Thymus (tissue), 11 donors: ENCODE data around the gene TGDS. TPM values are rescaled to one million over a fixed set of nuclear protein-coding genes. Genes with fewer than 3 reads are reported as not detected.
"Not testable (repeated sequence)": the region's sequence is repeated elsewhere in the genome, so short reads cannot be mapped to it uniquely, and the experiment has no call there.

ENCODE experiments used
- DNase-seq, 9 donors: peaks; one replicate each; pipeline ENCODE4 v3.0.0-alpha.2; 2013; ENCODE audit warnings: low spot score in 9 of 9, low read depth in 6 of 9, missing footprints in 1 of 9
- H3K27ac ChIP-seq, 2 donors: one replicate each; pipeline ENCODE4 v1.5.1; 2013; ENCODE audit warnings: control low read depth in 1 of 2, low read depth in 1 of 2, low read length in 1 of 2, mild to moderate bottlenecking in 1 of 2, moderate library complexity in 1 of 2
- H3K27me3 ChIP-seq, 2 donors: one replicate each; pipeline ENCODE4 v1.5.1; 2013; ENCODE audit warnings: low read length in 1 of 2; ENCODE audit not compliant: control insufficient read depth in 2 of 2, insufficient read depth in 1 of 2
- H3K36me3 ChIP-seq, 2 donors: one replicate each; pipeline ENCODE4 v1.5.1; 2013; ENCODE audit warnings: low read length in 1 of 2, mild to moderate bottlenecking in 1 of 2, moderate library complexity in 1 of 2; ENCODE audit not compliant: control insufficient read depth in 2 of 2, insufficient read depth in 2 of 2
- H3K4me1 ChIP-seq, 2 donors: one replicate each; pipeline ENCODE4 v1.5.1; 2013; ENCODE audit warnings: low read length in 2 of 2; ENCODE audit not compliant: control insufficient read depth in 2 of 2, insufficient read depth in 2 of 2
- H3K4me3 ChIP-seq, 2 donors: one replicate each; pipeline ENCODE4 v1.5.1; 2013; ENCODE audit warnings: low read length in 2 of 2, control low read depth in 1 of 2, mild to moderate bottlenecking in 1 of 2
- H3K9me3 ChIP-seq, 2 donors: one replicate each; pipeline ENCODE4 v1.5.1; 2013; ENCODE audit warnings: low read length in 1 of 2, mild to moderate bottlenecking in 1 of 2; ENCODE audit not compliant: control insufficient read depth in 2 of 2, insufficient read depth in 1 of 2
- WGBS: extraction: QIAGEN DNeasy Blood & Tissue Kit; methylation state at CpG from one replicate; pipeline ENCODE4 v1.1.7; 2013; 5-methylcytosine and 5-hydroxymethylcytosine counted together
- polyA plus RNA-seq: library from polyadenylated mRNA; stranded (reverse); fragments of 200-250 nt; gene quantifications from one replicate; pipeline ENCODE4 v1.2.3, GENCODE V29; 2013
- total RNA-seq: library from RNA; stranded (reverse); fragments of 120-200 nt; gene quantifications from one replicate; pipeline ENCODE4 v1.2.4, GENCODE V29; 2013
- donor health status: healthy.

TGDS gene
- total and polyA plus RNA-seq, 2 donors: 23.8 to 27.2 TPM

GRCh38 chr13:94537740-94538630 lies 58.0 kb downstream of the TGDS start:
- Histone ChIP-seq H3K27ac (no peak overlapping the region), H3K27me3 (peaks cover 0 to 2% of the 10 kb centered on the region in 2 donors), H3K4me1 (peaks cover 3 to 8% of the 10 kb centered on the region in 2 donors), H3K4me3 (no peak overlapping the region), H3K9me3 (no peaks in the 10 kb centered on the region), H3K36me3 (no peaks in the 10 kb centered on the region)
- 97% methylated on average over 7 of the region's 7 CpGs for WGBS
- DNase-seq: no peak

DNA sequence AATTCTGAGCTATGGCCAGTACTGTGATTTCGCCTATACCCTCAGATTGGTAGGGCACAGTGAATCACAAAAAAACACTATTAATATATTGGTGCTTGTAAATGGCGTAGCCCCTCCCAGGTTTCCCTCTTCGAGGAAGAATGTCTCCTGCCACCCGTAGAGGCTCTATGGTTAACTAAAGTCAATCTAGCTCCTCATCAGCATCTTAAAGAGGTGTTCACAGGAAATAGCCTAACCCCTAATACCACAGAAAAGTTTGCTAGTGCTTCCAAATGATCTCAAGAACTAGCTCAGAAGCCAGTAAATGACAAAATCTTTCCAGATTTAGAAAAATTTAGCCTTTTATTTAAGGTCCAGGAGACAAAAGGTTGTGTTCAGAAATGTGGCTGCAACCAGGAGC lies 60.2 kb downstream of the TGDS start:
- 30% methylated on average over 4 of the region's 4 CpGs for WGBS
- H3K36me3 ChIP-seq: no peaks in the 10 kb centered on the region

GRCh38 chr13:94535231-94535630 lies 60.7 kb downstream of the TGDS start:
- Histone ChIP-seq H3K9me3 (no peaks in the 10 kb centered on the region), H3K36me3 (no peaks in the 10 kb centered on the region), H3K27me3 (peaks cover 0 to 2% of the 10 kb centered on the region in 2 donors), H3K27ac (no peak overlapping the region), H3K4me3 (no peak overlapping the region), H3K4me1 (peaks cover 3 to 8% of the 10 kb centered on the region in 2 donors)
- DNase-seq: no peak
- 91% methylated on average over 2 of the region's 2 CpGs for WGBS

More for the DNA sequence above, 60.2 kb downstream of the TGDS start:
- DNase-seq: no peak
- peaks cover 0 to 2% of the 10 kb centered on the region in 2 donors for H3K27me3 ChIP-seq
- H3K4me1 ChIP-seq: peaks cover 3 to 8% of the 10 kb centered on the region in 2 donors
- H3K9me3 ChIP-seq: no peaks in the 10 kb centered on the region
- H3K4me3 ChIP-seq: no peak overlapping the region
- H3K27ac ChIP-seq: no peak overlapping the region

DNA sequence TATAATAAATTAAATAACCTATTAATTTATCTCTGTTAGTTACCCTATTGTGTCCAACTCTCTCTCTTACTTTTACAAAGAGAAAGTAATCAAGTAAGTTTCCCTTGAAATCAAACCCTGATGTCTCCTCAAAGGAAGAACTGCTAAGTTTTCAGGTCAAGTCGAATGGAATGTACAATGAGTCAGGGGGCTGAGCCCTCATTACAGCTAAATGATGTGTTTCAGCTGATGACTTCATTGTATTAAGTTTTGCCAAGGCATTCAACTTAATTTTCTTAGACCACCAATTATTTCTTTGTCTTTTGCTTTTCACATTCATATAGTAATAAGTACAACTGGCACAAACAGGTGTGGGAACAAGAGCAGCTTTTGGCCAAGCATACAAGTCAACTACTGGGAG lies 61.8 kb downstream of the TGDS start:
- WGBS: 96% methylated on average over 1 of the region's 1 CpG
- no peaks in the 10 kb centered on the region for H3K9me3 ChIP-seq
- no peak for DNase-seq
- no peak overlapping the region for H3K4me3 ChIP-seq
- peaks cover 3 to 8% of the 10 kb centered on the region in 2 donors for H3K4me1 ChIP-seq
- H3K27me3 ChIP-seq: peaks cover 0 to 2% of the 10 kb centered on the region in 2 donors
- H3K36me3 ChIP-seq: no peaks in the 10 kb centered on the region
- H3K27ac ChIP-seq: no peak overlapping the region

GRCh38 chr13:94532278-94532677 lies 63.7 kb downstream of the TGDS start:
- 88% methylated on average over 2 of the region's 2 CpGs for WGBS
- not testable (repeated sequence) for DNase-seq, H3K27me3 ChIP-seq, H3K9me3 ChIP-seq, H3K4me3 ChIP-seq, H3K4me1 ChIP-seq, H3K27ac ChIP-seq, H3K36me3 ChIP-seq

- H3K4me1 ChIP-seq, H3K27me3 ChIP-seq, H3K27ac ChIP-seq, H3K36me3 ChIP-seq, H3K4me3 ChIP-seq, H3K9me3 ChIP-seq: not testable (repeated sequence)
- 69% methylated on average over 7 of the region's 7 CpGs for WGBS
- DNase-seq: peak in 1 of 9 donors; percentile 33
Observed at GRCh38 chr13:94526956-94527355, 69.0 kb downstream of the TGDS start.

GRCh38 chr13:94525781-94526180 lies 70.2 kb downstream of the TGDS start:
- Histone ChIP-seq H3K4me3 (no peak overlapping the region), H3K27me3 (no peaks in the 10 kb centered on the region), H3K27ac (no peak overlapping the region), H3K4me1 (no peaks in the 10 kb centered on the region), H3K36me3 (no peaks in the 10 kb centered on the region), H3K9me3 (no peaks in the 10 kb centered on the region)
- no peak for DNase-seq
- WGBS: 97% methylated on average over 2 of the region's 2 CpGs

GRCh38 chr13:94524407-94524806 lies 71.5 kb downstream of the TGDS start:
- H3K4me1 ChIP-seq: no peaks in the 10 kb centered on the region
- H3K9me3 ChIP-seq: no peaks in the 10 kb centered on the region
- WGBS: 82% methylated on average over 7 of the region's 7 CpGs
- no peak overlapping the region for H3K4me3 ChIP-seq
- no peaks in the 10 kb centered on the region for H3K36me3 ChIP-seq
- DNase-seq: no peak
- no peak overlapping the region for H3K27ac ChIP-seq
- H3K27me3 ChIP-seq: no peaks in the 10 kb centered on the region
